Loucy (cell line): ENCODE measurements around the gene SCMH1.

Experiments used
- EZH2phosphoT487 ChIP-seq: fragments of 200-600 bp; IDR thresholded peaks from 2 replicates; pipeline ENCODE4 v1.6.1; 2018; ENCODE audit warnings: antibody characterized with exemption, mild to moderate bottlenecking, moderate library complexity, borderline replicate concordance
- TF ChIP-seq, protein P1 (sequence below): fragments of 200-600 bp; sonication (generic); conservative IDR thresholded peaks from 2 replicates; pipeline ENCODE4 v1.5.1; 2014; ENCODE audit warnings: mild to moderate bottlenecking, antibody characterized with exemption, low read length

DNA sequence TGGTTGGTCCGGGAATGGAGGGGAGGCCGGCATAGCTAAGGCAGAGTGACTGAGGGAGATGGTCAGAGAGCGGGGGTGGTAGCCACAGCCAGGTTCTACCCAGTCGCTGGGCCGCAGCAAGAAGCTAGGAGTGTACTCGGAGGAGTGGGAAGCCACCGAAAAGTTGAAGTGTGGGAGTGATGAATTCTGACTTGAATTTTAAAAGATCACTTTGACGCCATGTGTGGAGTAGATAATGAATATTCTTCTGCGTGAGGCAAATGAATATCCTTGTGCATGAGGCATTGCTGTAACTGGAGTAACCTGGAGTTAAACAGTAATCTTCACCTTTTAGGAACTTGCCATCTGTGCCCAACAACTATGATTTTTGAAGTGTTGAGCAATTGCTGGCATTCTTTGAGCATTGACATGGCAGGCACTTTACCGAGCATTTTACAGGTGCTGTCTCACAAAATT lies 255.8 kb downstream of the SCMH1 start:
- TF ChIP-seq, protein P1, sequence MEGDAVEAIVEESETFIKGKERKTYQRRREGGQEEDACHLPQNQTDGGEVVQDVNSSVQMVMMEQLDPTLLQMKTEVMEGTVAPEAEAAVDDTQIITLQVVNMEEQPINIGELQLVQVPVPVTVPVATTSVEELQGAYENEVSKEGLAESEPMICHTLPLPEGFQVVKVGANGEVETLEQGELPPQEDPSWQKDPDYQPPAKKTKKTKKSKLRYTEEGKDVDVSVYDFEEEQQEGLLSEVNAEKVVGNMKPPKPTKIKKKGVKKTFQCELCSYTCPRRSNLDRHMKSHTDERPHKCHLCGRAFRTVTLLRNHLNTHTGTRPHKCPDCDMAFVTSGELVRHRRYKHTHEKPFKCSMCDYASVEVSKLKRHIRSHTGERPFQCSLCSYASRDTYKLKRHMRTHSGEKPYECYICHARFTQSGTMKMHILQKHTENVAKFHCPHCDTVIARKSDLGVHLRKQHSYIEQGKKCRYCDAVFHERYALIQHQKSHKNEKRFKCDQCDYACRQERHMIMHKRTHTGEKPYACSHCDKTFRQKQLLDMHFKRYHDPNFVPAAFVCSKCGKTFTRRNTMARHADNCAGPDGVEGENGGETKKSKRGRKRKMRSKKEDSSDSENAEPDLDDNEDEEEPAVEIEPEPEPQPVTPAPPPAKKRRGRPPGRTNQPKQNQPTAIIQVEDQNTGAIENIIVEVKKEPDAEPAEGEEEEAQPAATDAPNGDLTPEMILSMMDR: no peak
- no peak for TF ChIP-seq EZH2phosphoT487
